ENCODE data around the gene ATXN7L3.

Gene ATXN7L3

GRCh38 chr17:44198721-44199552, 747 bp downstream of the ATXN7L3 start:
- DNase-seq = peak; percentile 61 to 91 (median 71)

- DNase-seq = peak; percentile 64 to 73 (median 65)
These were observed 1.5 kb downstream of the ATXN7L3 start for GRCh38 chr17:44197980-44198720.

- DNase-seq = no peak
These were observed 2.6 kb downstream of the ATXN7L3 start for GRCh38 chr17:44197107-44197506.

GRCh38 chr17:44193326-44194084, 6.2 kb downstream of the ATXN7L3 start:
- no peak for DNase-seq

GRCh38 chr17:44192750-44193149, 6.9 kb downstream of the ATXN7L3 start:
- DNase-seq = no peak

GRCh38 chr17:44191941-44192496, 7.7 kb downstream of the ATXN7L3 start:
- DNase-seq = peak in 2 of 3 donors; percentile 22 to 36

GRCh38 chr17:44191369-44191768, 8.3 kb downstream of the ATXN7L3 start:
- no peak for DNase-seq

- DNase-seq = no peak
These were observed 9.2 kb downstream of the ATXN7L3 start for GRCh38 chr17:44190481-44190880.

- DNase-seq = peak; percentile 27 to 52 (median 51)
These were observed 10.9 kb downstream of the ATXN7L3 start for GRCh38 chr17:44188576-44189403.

- peak; percentile 27 to 51 (median 33) for DNase-seq
These were observed 12.4 kb downstream of the ATXN7L3 start for GRCh38 chr17:44187131-44187899.

- peak; percentile 100 for DNase-seq
These were observed 13.2 kb downstream of the ATXN7L3 start, which contains the start of gene TMUB2 for GRCh38 chr17:44186307-44187130. Gene TMUB2 (plus strand): TSS chr17:44186972. CDS start chr17:44187709, 737 bp downstream.

- no peak for DNase-seq
These were observed 15.4 kb downstream of the ATXN7L3 start for GRCh38 chr17:44184212-44184810.

GRCh38 chr17:44183024-44183423, 16.7 kb downstream of the ATXN7L3 start:
- no peak for DNase-seq

- DNase-seq = no peak
These were observed 21.6 kb downstream of the ATXN7L3 start for GRCh38 chr17:44178133-44178532.

- DNase-seq = no peak
These were observed 22.0 kb downstream of the ATXN7L3 start for GRCh38 chr17:44177640-44178039.

GRCh38 chr17:44176671-44177501, 22.8 kb downstream of the ATXN7L3 start:
- no peak for DNase-seq

- DNase-seq = no peak
These were observed 23.4 kb downstream of the ATXN7L3 start for GRCh38 chr17:44176257-44176656.

- no peak for DNase-seq
These were observed 25.3 kb downstream of the ATXN7L3 start for GRCh38 chr17:44174427-44174826.

Measured in suppressor macrophage treated with lipopolysaccharide for 1 hour (primary cell).